ENCODE data around the gene TBC1D12.

The TBC1D12 gene

GRCh38 chr10:94362360-94363250 is 39.7 kb upstream of the TBC1D12 start, which contains the start of gene NOC3L:
Gene NOC3L (minus strand): TSS chr10:94362939. CDS start chr10:94362838, 101 bp downstream.
- peaks cover 3% of the 10 kb centered on the region; the same call in 1 of the 2 replicates for H4K20me1 ChIP-seq (ENCODE audit: control insufficient read depth, insufficient read depth, low read depth, low read length)
- peaks cover 39% of the 10 kb centered on the region for H3K36me3 ChIP-seq (ENCODE audit: control insufficient read depth, low read length)
- H3K79me2 ChIP-seq (ENCODE audit: control insufficient read depth, low read length): peaks cover 49% of the 10 kb centered on the region
- peak within 1 kb of the TSS; percentile 88 for H3K4me2 ChIP-seq (ENCODE audit: low read length)
- peak; percentile 76 for TF ChIP-seq CTCF (IDR thresholded peaks at IDR 0.05; ENCODE audit: low read depth, low read length, poor library complexity, severe bottlenecking)
- TF ChIP-seq EZH2phosphoT487 (IDR thresholded peaks at IDR 0.05; ENCODE audit: borderline replicate concordance, low read length): no peak
- H3K27me3 ChIP-seq (ENCODE audit: control insufficient read depth, low read length): no peaks in the 10 kb centered on the region
- no peaks in the 10 kb centered on the region for H3K9me3 ChIP-seq (ENCODE audit: control insufficient read depth, insufficient read depth, low read length)
- no peaks in the 10 kb centered on the region for H3F3A ChIP-seq (ENCODE audit: control insufficient read depth, insufficient read depth)
- H3K27ac ChIP-seq (ENCODE audit: low read depth, low read length): peak within 1 kb of the TSS; percentile 29
- no peaks in the 10 kb centered on the region for H3K9me2 ChIP-seq (replicated peaks; ENCODE audit: control insufficient read depth, low read length)
- H3K4me1 ChIP-seq (ENCODE audit: control insufficient read depth, low read length): peaks cover 17% of the 10 kb centered on the region
- H3K4me3 ChIP-seq (ENCODE audit: low read length): peak within 1 kb of the TSS; percentile 87

DNA sequence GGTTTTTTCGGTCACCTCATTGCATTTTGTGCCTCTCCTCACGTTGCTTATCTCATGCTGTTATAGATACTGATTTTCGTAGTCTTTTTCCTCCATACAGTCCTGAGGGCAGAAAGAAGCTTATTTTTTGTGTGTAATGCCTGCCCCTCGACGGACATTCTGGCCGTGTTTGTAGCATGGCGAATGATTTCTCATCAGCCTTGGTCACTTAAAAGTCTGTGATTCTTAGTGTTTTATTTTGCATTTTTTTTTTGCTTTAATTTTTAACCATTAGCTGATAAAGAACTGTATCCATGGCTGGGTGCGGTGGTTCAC is 39.1 kb upstream of the TBC1D12 start:
- Histone ChIP-seq H3K4me1 (ENCODE audit: control insufficient read depth, low read length) (peaks cover 17% of the 10 kb centered on the region), H3K4me2 (ENCODE audit: low read length) (peak overlapping the region; percentile 88), H3K9me2 (replicated peaks; ENCODE audit: control insufficient read depth, low read length) (no peaks in the 10 kb centered on the region), H3K27ac (ENCODE audit: low read depth, low read length) (no peak overlapping the region), H3K36me3 (ENCODE audit: control insufficient read depth, low read length) (peaks cover 33% of the 10 kb centered on the region), H3K79me2 (ENCODE audit: control insufficient read depth, low read length) (peaks cover 46% of the 10 kb centered on the region), H3K27me3 (ENCODE audit: control insufficient read depth, low read length) (no peaks in the 10 kb centered on the region), H4K20me1 (ENCODE audit: control insufficient read depth, insufficient read depth, low read depth, low read length) (peaks cover 3% of the 10 kb centered on the region; the same call in 1 of the 2 replicates), H3K4me3 (ENCODE audit: low read length) (peak overlapping the region; percentile 87), H3K9me3 (ENCODE audit: control insufficient read depth, insufficient read depth, low read length) (no peaks in the 10 kb centered on the region), H3F3A (ENCODE audit: control insufficient read depth, insufficient read depth) (no peaks in the 10 kb centered on the region)
- TF ChIP-seq CTCF (IDR thresholded peaks at IDR 0.05; ENCODE audit: low read depth, low read length, poor library complexity, severe bottlenecking) (no peak), EZH2phosphoT487 (IDR thresholded peaks at IDR 0.05; ENCODE audit: borderline replicate concordance, low read length) (no peak)

DNA sequence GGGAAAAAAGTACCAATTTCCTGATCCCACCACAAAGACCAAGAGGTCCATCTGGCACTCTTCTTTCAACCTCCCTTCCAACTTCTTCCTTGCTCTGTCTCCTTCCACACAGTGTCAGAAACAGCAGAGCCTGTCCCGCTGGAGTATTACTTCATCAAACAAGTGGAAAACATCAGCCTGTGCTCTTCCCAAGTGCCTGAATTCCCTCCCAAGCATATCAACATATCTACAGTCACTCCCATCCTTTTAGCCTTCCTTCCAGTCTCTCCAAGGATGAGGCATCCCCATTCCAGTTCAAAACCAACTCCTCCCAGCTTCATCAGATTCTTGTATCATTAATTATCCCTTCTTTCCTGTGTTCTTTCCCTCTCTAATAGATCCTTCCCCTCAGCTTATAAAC is 37.9 kb upstream of the TBC1D12 start:
- Histone ChIP-seq H3K4me1 (ENCODE audit: control insufficient read depth, low read length) (peaks cover 17% of the 10 kb centered on the region), H4K20me1 (ENCODE audit: control insufficient read depth, insufficient read depth, low read depth, low read length) (no peaks in the 10 kb centered on the region), H3K79me2 (ENCODE audit: control insufficient read depth, low read length) (peaks cover 33% of the 10 kb centered on the region), H3K4me3 (ENCODE audit: low read length) (no peak overlapping the region), H3K27ac (ENCODE audit: low read depth, low read length) (no peak overlapping the region), H3K36me3 (ENCODE audit: control insufficient read depth, low read length) (peaks cover 20% of the 10 kb centered on the region), H3K9me3 (ENCODE audit: control insufficient read depth, insufficient read depth, low read length) (no peaks in the 10 kb centered on the region), H3K9me2 (replicated peaks; ENCODE audit: control insufficient read depth, low read length) (no peaks in the 10 kb centered on the region), H3K4me2 (ENCODE audit: low read length) (no peak overlapping the region), H3K27me3 (ENCODE audit: control insufficient read depth, low read length) (0 out of 2 replicates have a peak, but pooled peaks cover 1% of the 10 kb centered on the region), H3F3A (ENCODE audit: control insufficient read depth, insufficient read depth) (no peaks in the 10 kb centered on the region)
- TF ChIP-seq EZH2phosphoT487 (IDR thresholded peaks at IDR 0.05; ENCODE audit: borderline replicate concordance, low read length) (no peak), CTCF (IDR thresholded peaks at IDR 0.05; ENCODE audit: low read depth, low read length, poor library complexity, severe bottlenecking) (no peak)
